ENCODE data around the gene PNKD. TPM values are rescaled to one million over a fixed set of nuclear protein-coding genes. Genes with fewer than 3 reads are reported as not detected.

PNKD gene
- total and polyA plus RNA-seq, 2 donors from 2014 or later, result 90.6 to 244 TPM

DNA sequence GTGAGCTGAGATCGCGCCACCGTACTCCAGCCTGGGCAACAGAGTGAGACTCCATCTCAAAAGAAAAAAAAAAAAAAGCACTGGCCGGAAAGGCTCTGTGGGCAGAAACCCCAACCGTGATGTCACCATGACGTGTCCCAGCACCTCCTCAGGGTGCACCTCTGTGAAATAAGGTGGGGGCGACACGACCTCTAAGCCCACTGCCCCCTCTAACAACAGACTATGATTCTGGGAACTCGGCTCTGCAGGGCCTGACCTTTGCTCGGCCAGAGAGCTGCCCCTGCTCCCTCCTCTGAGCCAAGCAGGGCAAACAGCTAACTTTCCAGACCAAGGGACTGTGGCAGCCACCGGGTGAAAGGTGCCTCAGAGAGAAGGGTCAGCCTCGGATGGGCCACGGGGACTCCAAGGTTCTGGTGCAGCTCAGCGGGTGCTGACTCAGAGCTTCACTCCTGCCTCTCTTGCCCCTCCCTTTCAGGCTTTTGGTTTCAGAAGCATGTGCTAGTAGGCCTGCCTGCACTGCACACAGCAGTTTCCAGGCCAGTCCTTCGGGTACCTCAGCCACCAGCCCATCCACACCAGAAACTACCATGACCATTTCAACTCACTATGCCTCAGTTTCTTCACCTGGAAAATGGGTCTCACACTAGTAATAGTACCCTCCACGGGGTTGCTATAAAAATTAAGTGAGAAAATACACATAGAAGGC lies 13.9 kb downstream of the PNKD start:
- FAIRE-seq (no peak), DNase-seq (peak in 1 of 5 donors; percentile 44)
- peaks cover 0 to 22% (median 14%) of the 10 kb centered on the region in 3 donors for H3K36me3 ChIP-seq (ENCODE audit: control insufficient read depth in 2 of 3, insufficient read depth in 3 of 3, low read length in 3 of 3)

DNA sequence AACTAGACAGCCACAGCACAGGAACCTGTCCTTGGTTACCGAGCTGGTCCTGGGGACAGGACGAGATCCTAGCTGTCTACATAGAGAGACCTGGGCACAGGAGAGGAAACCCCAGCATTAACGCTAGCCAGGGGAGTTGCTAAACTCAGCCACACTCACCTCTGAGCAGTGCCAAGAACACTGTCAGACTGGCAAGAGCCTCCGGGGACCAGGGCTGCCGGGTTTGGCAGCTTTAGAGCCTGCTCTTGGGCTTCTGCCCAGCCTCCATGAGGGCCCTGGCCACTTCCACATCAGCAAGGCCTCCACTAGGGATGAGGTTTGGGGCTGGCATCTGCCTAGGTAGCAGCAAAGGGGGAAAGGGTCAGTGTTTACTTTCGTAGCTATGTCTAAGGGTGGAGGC lies 15.3 kb downstream of the PNKD start:
- FAIRE-seq, result no peak
- H3K27me3 ChIP-seq (ENCODE audit: control insufficient read depth, insufficient read depth, low read length), result no peaks in the 10 kb centered on the region
- intact Hi-C loops (cut with DNase I), result no loop called here
- peak overlapping the region; percentile 98 for H3K27ac ChIP-seq (ENCODE audit: low read depth in 2 of 2, low read length in 2 of 2)
- peaks cover 9 to 71% (median 67%) of the 10 kb centered on the region in 3 donors for H3K4me1 ChIP-seq (ENCODE audit: control insufficient read depth in 2 of 3, insufficient read depth in 2 of 3, low read depth in 1 of 3, low read length in 3 of 3)
- DNase-seq, result peak in 1 of 5 donors; percentile 40
- H3K9me3 ChIP-seq (ENCODE audit: control insufficient read depth in 2 of 3, insufficient read depth in 1 of 3, low read length in 3 of 3), result no peaks in the 10 kb centered on the region
- peak overlapping the region in 2 of 3 donors; percentile 0 to 34 for H3K9ac ChIP-seq (ENCODE audit: low read length in 3 of 3)
- H3K36me3 ChIP-seq (ENCODE audit: control insufficient read depth in 2 of 3, insufficient read depth in 3 of 3, low read length in 3 of 3), result peaks cover 0 to 11% (median 2%) of the 10 kb centered on the region in 3 donors
- peak overlapping the region in 2 of 3 donors; percentile 49 to 55 for H3K4me3 ChIP-seq (ENCODE audit: low read length in 3 of 3)
- TF ChIP-seq CTCF (IDR thresholded peaks at IDR 0.05; ENCODE audit: borderline replicate concordance, extremely low read depth, insufficient read depth), result no peak

More for the DNA sequence above, 13.9 kb downstream of the PNKD start:
- Histone ChIP-seq H3K4me3 (ENCODE audit: low read length in 3 of 3) (no peak overlapping the region), H3K27ac (ENCODE audit: low read depth in 2 of 2, low read length in 2 of 2) (peak overlapping the region; percentile 63 to 77), H3K4me1 (ENCODE audit: control insufficient read depth in 2 of 3, insufficient read depth in 2 of 3, low read depth in 1 of 3, low read length in 3 of 3) (peaks cover 0 to 60% (median 57%) of the 10 kb centered on the region in 3 donors), H3K9ac (ENCODE audit: low read length in 3 of 3) (peak overlapping the region in 1 of 3 donors; percentile 29), H3K9me3 (ENCODE audit: control insufficient read depth in 2 of 3, insufficient read depth in 1 of 3, low read length in 3 of 3) (no peaks in the 10 kb centered on the region), H3K27me3 (ENCODE audit: control insufficient read depth, insufficient read depth, low read length) (no peaks in the 10 kb centered on the region)
- no peak for TF ChIP-seq CTCF (IDR thresholded peaks at IDR 0.05; ENCODE audit: borderline replicate concordance, extremely low read depth, insufficient read depth)
- intact Hi-C loops (cut with DNase I), result no loop called here

- H3K36me3 ChIP-seq (ENCODE audit: control insufficient read depth in 2 of 3, insufficient read depth in 3 of 3, low read length in 3 of 3), result peaks cover 0 to 4% (median 0%) of the 10 kb centered on the region in 3 donors
- H3K27ac ChIP-seq (ENCODE audit: low read depth in 2 of 2, low read length in 2 of 2), result peak overlapping the region; percentile 98
- no peak for FAIRE-seq
- no peaks in the 10 kb centered on the region for H3K9me3 ChIP-seq (ENCODE audit: control insufficient read depth in 2 of 3, insufficient read depth in 1 of 3, low read length in 3 of 3)
- peak; percentile 73 to 93 (median 87) for DNase-seq
- H3K4me3 ChIP-seq (ENCODE audit: low read length in 3 of 3), result peak overlapping the region in 2 of 3 donors; percentile 49 to 55
- no peaks in the 10 kb centered on the region for H3K27me3 ChIP-seq (ENCODE audit: control insufficient read depth, insufficient read depth, low read length)
- intact Hi-C loops (cut with DNase I), result no loop called here
- H3K9ac ChIP-seq (ENCODE audit: low read length in 3 of 3), result peak overlapping the region in 2 of 3 donors; percentile 34 to 64
- TF ChIP-seq CTCF (IDR thresholded peaks at IDR 0.05; ENCODE audit: borderline replicate concordance, extremely low read depth, insufficient read depth), result no peak
- peaks cover 9 to 79% (median 68%) of the 10 kb centered on the region in 3 donors for H3K4me1 ChIP-seq (ENCODE audit: control insufficient read depth in 2 of 3, insufficient read depth in 2 of 3, low read depth in 1 of 3, low read length in 3 of 3)
Measured at GRCh38 chr2:218286570-218287459, 16.5 kb downstream of the PNKD start.

Data from kidney (tissue), 14 donors.